ENCODE data around the gene OGG1. TPM values are rescaled to one million over a fixed set of nuclear protein-coding genes. Genes with fewer than 3 reads are reported as not detected.

OGG1 gene
- total RNA-seq, 1 experiment from 2014 or later: 38.7 TPM

DNA sequence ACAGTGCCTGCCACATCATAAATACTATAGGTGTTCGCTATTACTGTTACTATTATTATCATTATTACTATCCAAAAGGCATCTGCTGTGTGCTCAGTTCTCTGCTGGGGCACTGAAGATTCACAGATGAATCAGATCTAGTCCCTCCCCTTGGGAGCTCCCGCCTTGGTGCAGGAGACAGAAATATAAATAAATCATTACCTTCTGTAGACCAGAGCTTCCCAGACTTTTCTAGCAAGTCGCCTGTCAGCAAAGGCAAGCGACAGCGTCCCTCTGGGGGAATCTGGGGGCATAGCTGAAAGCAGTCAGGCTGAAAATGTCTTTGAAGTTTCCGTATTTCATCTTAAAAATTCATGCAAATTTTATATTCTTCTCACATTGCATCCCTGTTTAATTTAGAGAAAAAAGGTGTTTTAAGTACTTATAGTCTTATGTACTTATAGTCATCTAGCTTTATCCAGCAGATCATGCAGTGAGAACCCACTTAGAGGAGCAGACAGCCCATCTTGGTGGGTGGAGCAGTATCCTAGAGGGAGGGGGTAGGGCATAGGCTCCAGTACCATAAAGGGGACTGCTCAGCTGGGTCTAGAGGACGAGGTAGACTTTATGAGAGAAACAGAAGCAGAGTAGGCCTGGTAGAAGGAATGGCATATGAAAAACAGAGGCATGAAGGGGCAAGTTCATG is 28.6 kb upstream of the OGG1 start:
- H3K9me3 ChIP-seq (ENCODE audit: low read length): no peaks in the 10 kb centered on the region
- no peak overlapping the region for H3K9ac ChIP-seq (ENCODE audit: low read length)
- no peak overlapping the region for H3K4me3 ChIP-seq (ENCODE audit: low read length)
- no peak overlapping the region for H3K27ac ChIP-seq (ENCODE audit: low read length)
- H3K79me2 ChIP-seq (ENCODE audit: low read length): no peaks in the 10 kb centered on the region
- DNase-seq: no peak
- ATAC-seq: peak; percentile 38; the same call in 1 of the 2 replicates
- BruUV-seq (replicated peaks): no TSS peak
- H3K9me2 ChIP-seq (replicated peaks; ENCODE audit: low read length): no peaks in the 10 kb centered on the region
- H3K27me3 ChIP-seq (ENCODE audit: low read length): no peaks in the 10 kb centered on the region
- H3K4me2 ChIP-seq (ENCODE audit: low read length): no peak overlapping the region
- POLR2A ChIA-PET (ENCODE audit: unreplicated experiment): no interaction called here
- intact Hi-C loops (cut with micrococcal nuclease): no loop called here
- H2AFZ ChIP-seq (ENCODE audit: low read length): no peak overlapping the region
- H4K20me1 ChIP-seq (ENCODE audit: low read length): no peaks in the 10 kb centered on the region
- CTCF ChIA-PET: interaction anchor here (1.0 kb wide), 1 partner anchor 53 kb away, joined by 3 read pairs; no protein-coding TSS in a partner anchor
- H3K4me1 ChIP-seq (ENCODE audit: insufficient read depth, low read length): peaks cover 1% of the 10 kb centered on the region
- H3F3A ChIP-seq (ENCODE audit: low read length, unreplicated experiment): no peaks in the 10 kb centered on the region
- H3K36me3 ChIP-seq (ENCODE audit: low read depth, low read length): no peaks in the 10 kb centered on the region
- TF ChIP-seq EZH2phosphoT487 (IDR thresholded peaks at IDR 0.05; ENCODE audit: borderline replicate concordance, low read length): no peak
- TF ChIP-seq EZH2 (IDR thresholded peaks at IDR 0.05; ENCODE audit: low read length, unreplicated experiment): no peak
- TF ChIP-seq CTCF (conservative IDR thresholded peaks at IDR 0.05; ENCODE audit: low read depth, low read length): no peak

DNA sequence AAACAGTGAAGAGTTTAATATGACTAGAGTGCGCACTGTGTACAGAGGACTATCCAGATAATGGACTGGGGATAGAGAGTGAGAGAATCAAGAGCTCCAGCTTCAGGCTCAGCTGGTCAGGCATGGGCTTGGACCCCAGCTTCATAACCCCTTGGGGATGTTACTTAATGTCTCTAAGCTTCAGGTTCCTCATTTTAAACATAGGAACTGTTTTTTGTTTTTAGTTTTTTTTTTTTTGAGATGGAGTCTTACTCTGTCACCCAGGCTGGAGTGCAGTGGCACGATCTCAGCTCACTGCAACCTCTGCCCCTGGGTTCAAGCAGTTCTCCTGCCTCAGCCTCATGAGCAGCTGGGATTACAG is 28.1 kb upstream of the OGG1 start:
- no peaks in the 10 kb centered on the region for H3K9me2 ChIP-seq (replicated peaks; ENCODE audit: low read length)
- no peak for TF ChIP-seq CTCF (conservative IDR thresholded peaks at IDR 0.05; ENCODE audit: low read depth, low read length)
- TF ChIP-seq EZH2 (IDR thresholded peaks at IDR 0.05; ENCODE audit: low read length, unreplicated experiment): no peak
- H3K4me1 ChIP-seq (ENCODE audit: insufficient read depth, low read length): no peaks in the 10 kb centered on the region
- no peaks in the 10 kb centered on the region for H3K79me2 ChIP-seq (ENCODE audit: low read length)
- H2AFZ ChIP-seq (ENCODE audit: low read length): no peak overlapping the region
- H3K27ac ChIP-seq (ENCODE audit: low read length): no peak overlapping the region
- H3K27me3 ChIP-seq (ENCODE audit: low read length): no peaks in the 10 kb centered on the region
- no TSS peak for BruUV-seq (replicated peaks)
- intact Hi-C loops (cut with micrococcal nuclease): no loop called here
- no peak overlapping the region for H3K9ac ChIP-seq (ENCODE audit: low read length)
- POLR2A ChIA-PET (ENCODE audit: unreplicated experiment): no interaction called here
- H4K20me1 ChIP-seq (ENCODE audit: low read length): no peaks in the 10 kb centered on the region
- H3K4me2 ChIP-seq (ENCODE audit: low read length): no peak overlapping the region
- H3K9me3 ChIP-seq (ENCODE audit: low read length): no peaks in the 10 kb centered on the region
- H3K4me3 ChIP-seq (ENCODE audit: low read length): no peak overlapping the region
- ATAC-seq (no peak), DNase-seq (no peak)
- CTCF ChIA-PET: no interaction called here
- no peaks in the 10 kb centered on the region for H3F3A ChIP-seq (ENCODE audit: low read length, unreplicated experiment)
- no peaks in the 10 kb centered on the region for H3K36me3 ChIP-seq (ENCODE audit: low read depth, low read length)

- no peaks in the 10 kb centered on the region for H3K9me3 ChIP-seq (ENCODE audit: low read length)
- peaks cover 12% of the 10 kb centered on the region for H3K4me1 ChIP-seq (ENCODE audit: insufficient read depth, low read length)
- no peak overlapping the region for H3K4me2 ChIP-seq (ENCODE audit: low read length)
- no peak for DNase-seq
- ChIA-PET CTCF (no interaction called here), POLR2A (ENCODE audit: unreplicated experiment) (no interaction called here)
- no peak overlapping the region for H3K4me3 ChIP-seq (ENCODE audit: low read length)
- BruUV-seq (replicated peaks): no TSS peak
- H3K9me2 ChIP-seq (replicated peaks; ENCODE audit: low read length): no peaks in the 10 kb centered on the region
- no peak overlapping the region for H3K27ac ChIP-seq (ENCODE audit: low read length)
- no peaks in the 10 kb centered on the region for H3K36me3 ChIP-seq (ENCODE audit: low read depth, low read length)
- no peak overlapping the region for H3K9ac ChIP-seq (ENCODE audit: low read length)
- intact Hi-C loops (cut with micrococcal nuclease): no loop called here
- no peaks in the 10 kb centered on the region for H3K79me2 ChIP-seq (ENCODE audit: low read length)
- ATAC-seq: no peak
- H4K20me1 ChIP-seq (ENCODE audit: low read length): no peaks in the 10 kb centered on the region
- TF ChIP-seq EZH2 (IDR thresholded peaks at IDR 0.05; ENCODE audit: low read length, unreplicated experiment) (no peak), EZH2phosphoT487 (IDR thresholded peaks at IDR 0.05; ENCODE audit: borderline replicate concordance, low read length) (no peak), CTCF (conservative IDR thresholded peaks at IDR 0.05; ENCODE audit: low read depth, low read length) (no peak)
- H3F3A ChIP-seq (ENCODE audit: low read length, unreplicated experiment): no peaks in the 10 kb centered on the region
- no peaks in the 10 kb centered on the region for H3K27me3 ChIP-seq (ENCODE audit: low read length)
- no peak overlapping the region for H2AFZ ChIP-seq (ENCODE audit: low read length)
Observed at GRCh38 chr3:9725775-9726515, 23.8 kb upstream of the OGG1 start.

Data from PC-3 (cell line).